ENCODE measurements around the gene ALPL. TPM values are rescaled to one million over a fixed set of nuclear protein-coding genes. Genes with fewer than 3 reads are reported as not detected.

Gene ALPL
- total and polyA plus RNA-seq, 2 of the 4 experiments (the other 2 are of a cell fraction): 0.54 to 2.2 TPM

GRCh38 chr1:21531241-21531640 lies 22.0 kb downstream of the ALPL start:
- CTCF ChIA-PET: no interaction called here
- Histone ChIP-seq H3K36me3 (ENCODE audit: control insufficient read depth, insufficient read depth, low read length) (no peaks in the 10 kb centered on the region), H3K79me1 (ENCODE audit: low read depth in 1 of 2, low read length in 2 of 2) (no peaks in the 10 kb centered on the region), H3K4ac (ENCODE audit: low read depth, low read length) (no peak overlapping the region), H3K4me1 (ENCODE audit: control insufficient read depth, insufficient read depth, low read length) (peaks cover 2% of the 10 kb centered on the region; the same call in 1 of the 2 replicates), H3K14ac (replicated peaks; ENCODE audit: low read depth, low read length) (no peak overlapping the region), H3K27ac (ENCODE audit: insufficient read depth, low read length) (no peak overlapping the region), H2AFZ (replicated peaks; ENCODE audit: low read length, poor library complexity) (no peak overlapping the region), H4K5ac (ENCODE audit: low read depth, low read length) (no peak overlapping the region), H3K9me1 (ENCODE audit: insufficient read depth, low read length) (no peaks in the 10 kb centered on the region), H3K56ac (ENCODE audit: extremely low read depth, insufficient read depth, low read length) (no peak overlapping the region), H2AK9ac (replicated peaks; ENCODE audit: low read depth, low read length, poor library complexity) (no peak overlapping the region), H3K4me2 (ENCODE audit: low read depth, low read length) (no peak overlapping the region), H3K27me3 (ENCODE audit: control insufficient read depth, insufficient read depth, low read length) (peaks cover 24% of the 10 kb centered on the region), H2BK20ac (ENCODE audit: low read depth, low read length) (no peak overlapping the region), H3K9ac (ENCODE audit: low read depth, low read length) (no peak overlapping the region), H3K23ac (ENCODE audit: low read depth, low read length) (no peak overlapping the region), H4K20me1 (ENCODE audit: insufficient read depth, low read length) (no peaks in the 10 kb centered on the region), H3K18ac (ENCODE audit: low read depth, low read length) (no peak overlapping the region), H3K4me3 (ENCODE audit: insufficient read depth, low read depth, low read length) (no peak overlapping the region), H4K8ac (ENCODE audit: low read depth in 2 of 2, low read length in 2 of 2) (no peak overlapping the region), H4K91ac (ENCODE audit: insufficient read depth, low read depth, low read length) (no peak overlapping the region), H2AK5ac (ENCODE audit: low read depth, low read length) (no peak overlapping the region), H2BK15ac (ENCODE audit: low read depth, low read length) (no peak overlapping the region), H3K9me3 (ENCODE audit: control insufficient read depth, insufficient read depth, low read length) (no peaks in the 10 kb centered on the region), H2BK120ac (ENCODE audit: low read depth, low read length) (no peak overlapping the region), H2BK5ac (ENCODE audit: low read depth, low read length, poor library complexity, severe bottlenecking) (no peak overlapping the region)
- POLR2A ChIA-PET (ENCODE audit: unreplicated experiment): no interaction called here
- in situ Hi-C loops (cut with MboI; ENCODE audit: low sequenced_read_pairs): no loop called here
- no peak for TF ChIP-seq CTCF (conservative IDR thresholded peaks at IDR 0.05; ENCODE audit: low read depth, low read length)
- no peak for TF ChIP-seq FOS (IDR thresholded peaks at IDR 0.05; ENCODE audit: low read depth, low read length)
- no peak for TF ChIP-seq USF2 (IDR thresholded peaks at IDR 0.05; ENCODE audit: low read depth, low read length)
- 89% methylated on average over 4 of the region's 5 CpGs; no CpG with 5 or more reads in 1 of the 2 experiments for WGBS, 2 experiments (ENCODE audit: extremely low coverage in 2 of 2, insufficient read length in 1 of 2)
- intact Hi-C loops (cut with micrococcal nuclease): loop anchor here (10.0 kb wide), 1 partner anchor 124 kb away; no protein-coding TSS in a partner anchor
- no peak for DNase-seq
- no TSS peak for BruUV-seq (replicated peaks)
- no peak for ATAC-seq (ENCODE audit: low read depth)
- dilution Hi-C loops (cut with HindIII; ENCODE audit: low sequenced_read_pairs, unreplicated experiment): no loop called here

All from IMR-90 (cell line).